GM12891 (cell line): ENCODE results near the gene PCDHGB1. TPM values are rescaled to one million over a fixed set of nuclear protein-coding genes. Genes with fewer than 3 reads are reported as not detected.
"Not testable (repeated sequence)": the region's sequence is repeated elsewhere in the genome, so short reads cannot be mapped to it uniquely, and the experiment has no call there.

Experiments used
- DNase-seq: peaks from one replicate; pipeline ENCODE4 v3.0.0; 2011; ENCODE audit warnings: low spot score; ENCODE audit not compliant: insufficient read length
- FAIRE-seq: peaks from 2 replicates; lab custom pipeline; 2011; peaks lifted over from hg19 to GRCh38; lab: Jason Lieb, UNC
- PAX5 ChIP-seq: IDR thresholded peaks from 2 replicates; pipeline ENCODE4 v1.6.1; 2011; ENCODE audit warnings: low read length, moderate library complexity, mild to moderate bottlenecking; ENCODE audit not compliant: insufficient read depth, severe bottlenecking
- POLR2A ChIP-seq: IDR thresholded peaks from 2 replicates; pipeline ENCODE4 v1.6.1; 2011; ENCODE audit warnings: low read depth, low read length, control low read depth
- POLR2AphosphoS5 ChIP-seq: IDR thresholded peaks from 2 replicates; pipeline ENCODE4 v1.6.1; 2011; ENCODE audit warnings: low read depth, low read length, control low read depth
- POU2F2 ChIP-seq: IDR thresholded peaks from 2 replicates; pipeline ENCODE4 v1.6.1; 2011; ENCODE audit warnings: low read depth, mild to moderate bottlenecking, control low read depth, low read length, moderate library complexity
- SPI1 ChIP-seq: IDR thresholded peaks from 2 replicates; pipeline ENCODE4 v1.6.1; 2011; ENCODE audit warnings: low read depth, low read length, control low read depth
- TAF1 ChIP-seq: IDR thresholded peaks from 2 replicates; pipeline ENCODE4 v1.6.1; 2011; ENCODE audit warnings: low read depth, low read length, control low read depth
- polyA plus RNA-seq: library from polyadenylated mRNA; unstranded; fragments of >200 nt; gene quantifications from one replicate; pipeline ENCODE4 v1.2.1, GENCODE V29; 2012; ENCODE audit warnings: low read depth, missing spikeins, inconsistent platforms; ENCODE audit not compliant: missing spikeins

Gene PCDHGB1
- polyA plus RNA-seq: 0.18 TPM

- FAIRE-seq: peak; percentile 45
These were observed at the start of gene PCDHGB1 for GRCh38 chr5:141349917-141350619. TSS of gene PCDHGB1 (plus strand) at chr5:141350099. CDS start at chr5:141350261, 162 bp downstream.

GRCh38 chr5:141303756-141304155, 46.1 kb upstream of the PCDHGB1 start, which contains the start of gene SLC25A2:
TSS of gene SLC25A2 (minus strand) at chr5:141304049. CDS start at chr5:141303865, 184 bp downstream.
- no peak for FAIRE-seq

More at GRCh38 chr5:141349917-141350619, at the start of gene PCDHGB1:
- TF ChIP-seq PAX5: no peak
- TF ChIP-seq SPI1: no peak
- no peak for TF ChIP-seq TAF1
- TF ChIP-seq POLR2A: no peak
- TF ChIP-seq POU2F2: no peak
- TF ChIP-seq POLR2AphosphoS5: no peak
- peak; percentile 58 for DNase-seq

GRCh38 chr5:141306630-141307029, 43.3 kb upstream of the PCDHGB1 start:
- FAIRE-seq: no peak

More at GRCh38 chr5:141303756-141304155, 46.1 kb upstream of the PCDHGB1 start, which contains the start of gene SLC25A2:
- DNase-seq: no peak
- no peak for TF ChIP-seq SPI1
- TF ChIP-seq PAX5: no peak
- no peak for TF ChIP-seq POLR2AphosphoS5
- no peak for TF ChIP-seq TAF1
- no peak for TF ChIP-seq POU2F2

GRCh38 chr5:141313711-141314110, 36.2 kb upstream of the PCDHGB1 start:
- TF ChIP-seq SPI1 (peak; percentile 64), TAF1 (no peak), POLR2AphosphoS5 (no peak), PAX5 (no peak)
- FAIRE-seq: no peak
- no peak for DNase-seq

More at GRCh38 chr5:141306630-141307029, 43.3 kb upstream of the PCDHGB1 start:
- TF ChIP-seq SPI1 (no peak), TAF1 (no peak), POLR2AphosphoS5 (no peak), POLR2A (no peak), PAX5 (no peak), POU2F2 (no peak)
- DNase-seq: no peak

- DNase-seq, FAIRE-seq: not testable (repeated sequence)
These were observed 32.9 kb upstream of the PCDHGB1 start for GRCh38 chr5:141316963-141317362.

- TF ChIP-seq POLR2A (no peak; the same call in 1 of the 2 replicates), POLR2AphosphoS5 (no peak), POU2F2 (no peak), TAF1 (no peak), SPI1 (no peak), PAX5 (no peak)
- DNase-seq (no peak), FAIRE-seq (no peak)
These were observed 30.7 kb upstream of the PCDHGB1 start for GRCh38 chr5:141319202-141319601.

GRCh38 chr5:141319699-141320098, 30.2 kb upstream of the PCDHGB1 start:
- TF ChIP-seq TAF1 (no peak), SPI1 (no peak), POU2F2 (no peak), POLR2AphosphoS5 (no peak), PAX5 (no peak), POLR2A (no peak)
- DNase-seq (no peak), FAIRE-seq (no peak)

GRCh38 chr5:141320225-141321169, 29.4 kb upstream of the PCDHGB1 start, which contains the start of gene TAF7:
TSS of gene TAF7 (minus strand) at chr5:141320784. CDS start at chr5:141320044, 740 bp downstream.
- FAIRE-seq (peak; percentile 98), DNase-seq (peak; percentile 63)
- TF ChIP-seq POU2F2: peak; percentile 82
- peak; percentile 96 for TF ChIP-seq SPI1
- TF ChIP-seq PAX5: no peak
- TF ChIP-seq POLR2A: peak; percentile 92
- peak; percentile 90 for TF ChIP-seq TAF1
- peak; percentile 97 for TF ChIP-seq POLR2AphosphoS5

GRCh38 chr5:141322261-141322660, 27.6 kb upstream of the PCDHGB1 start:
- no peak for TF ChIP-seq POLR2AphosphoS5
- TF ChIP-seq POU2F2: no peak
- 0 out of 2 replicates have a peak, but pooled peaks have one; percentile 24 for TF ChIP-seq SPI1
- no peak for DNase-seq
- FAIRE-seq: no peak
